Sigmoid colon (tissue), 7 donors: ENCODE data around the gene PNMA8B. TPM values are rescaled to one million over a fixed set of nuclear protein-coding genes. Genes with fewer than 3 reads are reported as not detected.

Source experiments
- DNase-seq: peaks from one replicate; pipeline ENCODE4 v3.0.0-alpha.2; 2019
- H3K27ac ChIP-seq, 4 donors: fragments of 200-600 bp; sonication (generic); one replicate each; pipeline ENCODE4 v1.5.1; 2016 to 2019; ENCODE audit warnings: mild to moderate bottlenecking in 1 of 4
- H3K27me3 ChIP-seq, 3 donors: fragments of 200-600 bp; sonication (generic); one replicate each; pipeline ENCODE4 v1.5.1; 2019; ENCODE audit warnings: mild to moderate bottlenecking in 1 of 3
- H3K36me3 ChIP-seq, 4 donors: fragments of 200-600 bp; sonication (generic); one replicate each; pipeline ENCODE4 v1.5.1; 2016 to 2019
- H3K4me1 ChIP-seq, 4 donors: fragments of 200-600 bp; sonication (generic); one replicate each; pipeline ENCODE4 v1.5.1; 2017 to 2019
- H3K4me3 ChIP-seq, 4 donors: fragments of 200-600 bp; sonication (generic); one replicate each; pipeline ENCODE4 v1.5.1; 2017 to 2019; ENCODE audit warnings: mild to moderate bottlenecking in 2 of 4, moderate library complexity in 1 of 4
- H3K9me3 ChIP-seq, 4 donors: fragments of 200-600 bp in 3 of 4; sonication (generic) in 3 of 4; one replicate each; pipeline versions ENCODE4 v1.5.1 to v1.6.1; 2013 to 2019
- EP300 ChIP-seq, 4 donors: sonication (generic); formaldehyde crosslinking; IDR thresholded peaks; one replicate each; pipeline ENCODE4 v1.6.1; 2017; ENCODE audit warnings: antibody characterized with exemption in 4 of 4
- POLR2A ChIP-seq, 2 donors: fragments of 450-650 bp; IDR thresholded peaks; one replicate each; pipeline ENCODE4 v1.6.1; 2016; ENCODE audit warnings: antibody characterized with exemption in 2 of 2, mild to moderate bottlenecking in 2 of 2, moderate library complexity in 2 of 2
- POLR2AphosphoS5 ChIP-seq, 4 donors: sonication (generic); formaldehyde crosslinking; IDR thresholded peaks; one replicate each; pipeline ENCODE4 v1.6.1; 2017; ENCODE audit warnings: antibody characterized with exemption in 4 of 4
- WGBS, 2 donors: extraction: QIAGEN DNeasy Blood & Tissue Kit; methylation state at CpG; one replicate each; pipeline ENCODE4 v1.1.7; 2013; 5-methylcytosine and 5-hydroxymethylcytosine counted together
- intact Hi-C: fragments of 100-400 bp; cut with DNase I; formaldehyde crosslinking; loops from one replicate; pipeline ENCODE4 v1.15.1; 2023
- polyA plus RNA-seq, 3 donors: library from polyadenylated mRNA; stranded (reverse); fragments of 200-250 nt; gene quantifications; one replicate each; pipeline ENCODE4 v1.2.3, GENCODE V29; 2013
- total RNA-seq, 4 donors: library from RNA; depleted of rRNA; stranded (reverse); fragments of >200 nt; gene quantifications; one replicate each; pipeline ENCODE4 v1.1.0, GENCODE V29; 2016
- TF ChIP-seq, protein P1 (sequence below), 4 experiments: fragments of 450-650 bp in 3 of 4; fragments of 200-600 bp in 1 of 4; IDR thresholded peaks; one replicate each; pipeline ENCODE4 v1.5.1; 2016 to 2019; ENCODE audit warnings: antibody characterized with exemption in 4 of 4, mild to moderate bottlenecking in 3 of 4, moderate library complexity in 2 of 4
- donor health status: healthy with polysubstance abuse.
- donor health status: Bipolar disorder and iron deficiency.
- donor health status: healthy.

PNMA8B gene
- total and polyA plus RNA-seq, 7 donors: 0.60 to 1.9 (median 1.4) TPM; not detected in 1

GRCh38 chr19:46478356-46478986 is 17.2 kb downstream of the PNMA8B start:
- DNase-seq: no peak
- TF ChIP-seq POLR2AphosphoS5 (IDR thresholded peaks at IDR 0.05) (no peak), POLR2A (IDR thresholded peaks at IDR 0.05) (no peak), EP300 (IDR thresholded peaks at IDR 0.05) (no peak)
- TF ChIP-seq, protein P1, sequence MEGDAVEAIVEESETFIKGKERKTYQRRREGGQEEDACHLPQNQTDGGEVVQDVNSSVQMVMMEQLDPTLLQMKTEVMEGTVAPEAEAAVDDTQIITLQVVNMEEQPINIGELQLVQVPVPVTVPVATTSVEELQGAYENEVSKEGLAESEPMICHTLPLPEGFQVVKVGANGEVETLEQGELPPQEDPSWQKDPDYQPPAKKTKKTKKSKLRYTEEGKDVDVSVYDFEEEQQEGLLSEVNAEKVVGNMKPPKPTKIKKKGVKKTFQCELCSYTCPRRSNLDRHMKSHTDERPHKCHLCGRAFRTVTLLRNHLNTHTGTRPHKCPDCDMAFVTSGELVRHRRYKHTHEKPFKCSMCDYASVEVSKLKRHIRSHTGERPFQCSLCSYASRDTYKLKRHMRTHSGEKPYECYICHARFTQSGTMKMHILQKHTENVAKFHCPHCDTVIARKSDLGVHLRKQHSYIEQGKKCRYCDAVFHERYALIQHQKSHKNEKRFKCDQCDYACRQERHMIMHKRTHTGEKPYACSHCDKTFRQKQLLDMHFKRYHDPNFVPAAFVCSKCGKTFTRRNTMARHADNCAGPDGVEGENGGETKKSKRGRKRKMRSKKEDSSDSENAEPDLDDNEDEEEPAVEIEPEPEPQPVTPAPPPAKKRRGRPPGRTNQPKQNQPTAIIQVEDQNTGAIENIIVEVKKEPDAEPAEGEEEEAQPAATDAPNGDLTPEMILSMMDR (IDR thresholded peaks at IDR 0.05): no peak
- WGBS, 2 donors: 48 to 59% methylated on average over 4 of the region's 4 CpGs
- Histone ChIP-seq H3K9me3 (no peaks in the 10 kb centered on the region), H3K27me3 (peaks cover 0 to 14% (median 0%) of the 10 kb centered on the region in 3 donors), H3K27ac (no peak overlapping the region), H3K4me3 (no peak overlapping the region), H3K36me3 (no peaks in the 10 kb centered on the region), H3K4me1 (peaks cover 0 to 17% (median 7%) of the 10 kb centered on the region in 4 donors)
- intact Hi-C loops: no loop called here

DNA sequence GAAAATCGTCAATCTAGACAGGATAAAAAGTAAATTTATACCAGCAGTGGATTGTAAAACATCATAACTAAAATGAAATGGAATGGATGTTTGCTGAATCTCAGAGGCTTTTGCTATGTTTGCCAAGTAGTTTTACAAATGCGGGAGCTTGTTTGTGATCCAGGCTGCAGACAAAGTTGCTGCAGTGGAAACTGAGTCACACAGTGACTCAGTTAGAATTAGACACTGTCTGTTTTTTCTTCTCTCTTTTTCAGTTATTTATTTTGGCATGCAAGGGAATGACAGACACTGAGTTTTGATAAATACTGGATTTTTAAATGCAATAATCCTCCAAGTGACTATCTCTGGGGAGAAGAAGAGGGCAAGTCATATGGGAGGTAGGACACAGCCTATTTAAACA is 19.7 kb downstream of the PNMA8B start:
- peaks cover 0 to 14% (median 0%) of the 10 kb centered on the region in 3 donors for H3K27me3 ChIP-seq
- 39 to 60% methylated on average over 2 of the region's 2 CpGs for WGBS, 2 donors

GRCh38 chr19:46474211-46474610 is 21.5 kb downstream of the PNMA8B start:
- H3K4me3 ChIP-seq: no peak overlapping the region
- TF ChIP-seq, protein P1 (IDR thresholded peaks at IDR 0.05): no peak
- no peak for TF ChIP-seq EP300 (IDR thresholded peaks at IDR 0.05)
- TF ChIP-seq POLR2AphosphoS5 (IDR thresholded peaks at IDR 0.05): no peak
- no peak for TF ChIP-seq POLR2A (IDR thresholded peaks at IDR 0.05)
- peaks cover 0 to 7% (median 0%) of the 10 kb centered on the region in 3 donors for H3K27me3 ChIP-seq
- 50 to 72% methylated on average over 8 of the region's 8 CpGs for WGBS, 2 donors
- peaks cover 0 to 14% (median 13%) of the 10 kb centered on the region in 4 donors for H3K4me1 ChIP-seq
- DNase-seq: no peak
- H3K36me3 ChIP-seq: no peaks in the 10 kb centered on the region
- H3K27ac ChIP-seq: no peak overlapping the region
- intact Hi-C loops: no loop called here
- no peaks in the 10 kb centered on the region for H3K9me3 ChIP-seq

More for the DNA sequence above, 19.7 kb downstream of the PNMA8B start:
- intact Hi-C loops: no loop called here
- peaks cover 0 to 21% (median 12%) of the 10 kb centered on the region in 4 donors for H3K4me1 ChIP-seq
- H3K4me3 ChIP-seq: no peak overlapping the region
- no peaks in the 10 kb centered on the region for H3K9me3 ChIP-seq
- H3K27ac ChIP-seq: no peak overlapping the region
- no peak for DNase-seq
- H3K36me3 ChIP-seq: no peaks in the 10 kb centered on the region
- TF ChIP-seq POLR2AphosphoS5 (IDR thresholded peaks at IDR 0.05) (no peak), POLR2A (IDR thresholded peaks at IDR 0.05) (no peak), EP300 (IDR thresholded peaks at IDR 0.05) (no peak)
- TF ChIP-seq, protein P1 (IDR thresholded peaks at IDR 0.05): no peak

DNA sequence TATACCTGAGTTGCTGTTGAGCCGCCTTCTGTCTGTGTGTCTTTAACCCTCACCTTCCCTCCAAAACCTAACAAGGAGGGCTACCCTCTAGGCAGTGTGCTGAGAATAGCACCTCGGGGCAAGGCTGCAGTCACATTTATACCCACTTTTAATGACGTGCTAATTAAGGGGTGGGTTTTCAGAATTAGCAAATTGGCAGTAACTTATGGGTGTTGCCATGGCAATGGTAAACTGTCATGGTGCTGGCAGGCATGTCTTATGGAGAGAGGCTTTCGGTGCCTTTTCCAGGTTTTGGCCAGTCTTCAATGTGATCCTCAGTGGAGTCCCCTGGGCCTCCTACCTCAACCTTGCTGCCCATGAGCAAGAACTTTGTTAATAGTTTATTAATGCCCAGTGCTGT is 23.1 kb downstream of the PNMA8B start:
- intact Hi-C loops: no loop called here
- H3K4me3 ChIP-seq: no peak overlapping the region
- WGBS, 2 donors: 70 to 85% methylated on average over 4 of the region's 4 CpGs
- H3K27ac ChIP-seq: no peak overlapping the region
- no peak for DNase-seq
- H3K36me3 ChIP-seq: no peaks in the 10 kb centered on the region
- no peaks in the 10 kb centered on the region for H3K9me3 ChIP-seq
- H3K4me1 ChIP-seq: peaks cover 0 to 14% (median 13%) of the 10 kb centered on the region in 4 donors
- TF ChIP-seq EP300 (IDR thresholded peaks at IDR 0.05) (no peak), POLR2AphosphoS5 (IDR thresholded peaks at IDR 0.05) (no peak), POLR2A (IDR thresholded peaks at IDR 0.05) (no peak)
- TF ChIP-seq, protein P1 (IDR thresholded peaks at IDR 0.05): no peak
- H3K27me3 ChIP-seq: peaks cover 0 to 6% (median 0%) of the 10 kb centered on the region in 3 donors
